Esophagus squamous epithelium (tissue), 4 donors: ENCODE measurements around the gene PARD3B.

Experiments used
- POLR2A ChIP-seq, 4 donors: fragments of 450-650 bp; IDR thresholded peaks; one replicate each; pipeline ENCODE4 v1.6.1; 2017; ENCODE audit warnings: antibody characterized with exemption in 4 of 4, mild to moderate bottlenecking in 4 of 4, moderate library complexity in 3 of 4
- TF ChIP-seq, protein P1 (sequence below), 6 experiments: fragments of 450-650 bp in 4 of 6; fragments of 200-600 bp in 2 of 6; sonication (generic) in 2 of 6; IDR thresholded peaks; one replicate each; pipeline ENCODE4 v1.5.1; 2016 to 2019; ENCODE audit warnings: antibody characterized with exemption in 6 of 6, mild to moderate bottlenecking in 4 of 6, moderate library complexity in 4 of 6

GRCh38 chr2:205407984-205408383 is 862.7 kb downstream of the PARD3B start:
- TF ChIP-seq, protein P1, sequence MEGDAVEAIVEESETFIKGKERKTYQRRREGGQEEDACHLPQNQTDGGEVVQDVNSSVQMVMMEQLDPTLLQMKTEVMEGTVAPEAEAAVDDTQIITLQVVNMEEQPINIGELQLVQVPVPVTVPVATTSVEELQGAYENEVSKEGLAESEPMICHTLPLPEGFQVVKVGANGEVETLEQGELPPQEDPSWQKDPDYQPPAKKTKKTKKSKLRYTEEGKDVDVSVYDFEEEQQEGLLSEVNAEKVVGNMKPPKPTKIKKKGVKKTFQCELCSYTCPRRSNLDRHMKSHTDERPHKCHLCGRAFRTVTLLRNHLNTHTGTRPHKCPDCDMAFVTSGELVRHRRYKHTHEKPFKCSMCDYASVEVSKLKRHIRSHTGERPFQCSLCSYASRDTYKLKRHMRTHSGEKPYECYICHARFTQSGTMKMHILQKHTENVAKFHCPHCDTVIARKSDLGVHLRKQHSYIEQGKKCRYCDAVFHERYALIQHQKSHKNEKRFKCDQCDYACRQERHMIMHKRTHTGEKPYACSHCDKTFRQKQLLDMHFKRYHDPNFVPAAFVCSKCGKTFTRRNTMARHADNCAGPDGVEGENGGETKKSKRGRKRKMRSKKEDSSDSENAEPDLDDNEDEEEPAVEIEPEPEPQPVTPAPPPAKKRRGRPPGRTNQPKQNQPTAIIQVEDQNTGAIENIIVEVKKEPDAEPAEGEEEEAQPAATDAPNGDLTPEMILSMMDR (IDR thresholded peaks at IDR 0.05): no peak
- TF ChIP-seq POLR2A (IDR thresholded peaks at IDR 0.05): no peak
